HG03565 (cell line): Measurements from ENCODE around the gene DNMBP.

Experiments used
- ATAC-seq: cut with Tn5 transposase; IDR thresholded peaks from one replicate; pipeline ENCODE4 v1.9.1; 2021; ENCODE audit warnings: mild to moderate bottlenecking, moderate library complexity; ENCODE audit not compliant: unreplicated experiment

DNMBP gene

DNA sequence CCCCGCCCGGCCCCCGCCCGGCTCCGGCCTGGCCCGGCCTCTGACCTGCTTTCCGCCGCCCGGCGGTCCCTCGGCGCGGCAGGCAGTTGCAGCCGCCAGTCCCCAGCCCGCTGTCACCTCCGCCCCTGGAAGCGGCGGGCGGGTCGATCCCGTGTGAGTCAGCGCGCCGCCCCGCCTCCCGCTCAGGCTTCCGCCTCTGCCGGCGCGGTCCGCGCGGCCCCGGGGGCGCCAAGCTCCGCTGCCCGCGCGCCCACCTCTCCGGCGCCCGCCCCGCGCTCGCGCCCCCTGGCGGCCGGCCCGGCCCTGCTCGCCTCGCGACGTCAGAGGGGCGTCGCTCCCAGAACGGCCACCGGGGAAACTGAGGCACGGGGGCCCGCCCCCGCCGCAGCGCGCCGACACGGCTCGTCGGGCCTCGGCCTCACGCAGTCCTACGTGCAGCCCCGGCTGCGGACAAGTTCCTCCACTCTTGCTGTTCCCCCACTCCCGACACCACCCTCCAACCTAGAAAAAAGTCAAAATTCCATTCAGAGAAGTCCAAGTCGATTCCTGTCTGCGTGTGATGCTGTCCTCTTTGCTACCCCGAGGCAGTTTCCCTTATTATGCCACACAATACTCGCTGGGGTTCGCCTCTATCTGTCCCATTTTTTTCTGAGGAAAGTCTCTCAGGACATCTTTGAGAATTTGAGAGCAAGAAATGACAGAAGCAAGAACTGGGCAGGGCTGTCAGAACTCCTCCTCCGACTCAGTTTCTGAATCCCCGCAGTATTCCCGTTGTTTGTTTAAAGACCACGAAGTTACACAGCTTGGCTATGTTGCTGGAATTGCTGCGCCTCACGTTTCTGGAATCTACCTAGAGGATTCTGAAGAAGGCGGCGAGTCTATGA is at the start of gene DNMBP:
Gene DNMBP, minus strand, starts transcription at position 155 of the 884 bp plus-strand sequence. CDS start 37,823 bp downstream, outside the sequence.
- peak; percentile 57 for ATAC-seq

GRCh38 chr10:100057948-100058347 is 48.2 kb upstream of the DNMBP start:
- no peak for ATAC-seq

- ATAC-seq: no peak
These were observed 44.1 kb upstream of the DNMBP start for GRCh38 chr10:100053686-100054460.

GRCh38 chr10:100046021-100046486 is 36.3 kb upstream of the DNMBP start:
- no peak for ATAC-seq

- no peak for ATAC-seq
These were observed 35.8 kb upstream of the DNMBP start for GRCh38 chr10:100045592-100045991.

DNA sequence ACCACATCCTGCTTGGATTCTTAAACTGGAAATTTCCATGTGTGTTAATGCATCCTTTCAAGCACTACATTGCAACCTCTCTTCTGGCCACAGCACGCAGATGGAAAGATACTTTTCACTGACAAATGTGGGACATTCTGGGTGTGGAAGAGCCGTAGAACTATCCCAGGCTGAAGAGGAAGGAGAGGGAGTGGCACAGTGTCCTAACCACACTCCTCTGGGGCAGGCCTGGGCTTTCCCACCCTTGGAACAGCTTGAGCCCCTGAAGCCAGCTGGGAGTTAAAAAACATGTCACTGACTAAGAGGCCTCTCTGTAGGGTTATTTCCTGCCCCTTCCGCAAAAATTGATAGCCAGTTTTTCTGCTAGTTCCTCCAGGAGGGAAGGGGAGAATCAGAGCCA is 34.0 kb upstream of the DNMBP start:
- no peak for ATAC-seq

DNA sequence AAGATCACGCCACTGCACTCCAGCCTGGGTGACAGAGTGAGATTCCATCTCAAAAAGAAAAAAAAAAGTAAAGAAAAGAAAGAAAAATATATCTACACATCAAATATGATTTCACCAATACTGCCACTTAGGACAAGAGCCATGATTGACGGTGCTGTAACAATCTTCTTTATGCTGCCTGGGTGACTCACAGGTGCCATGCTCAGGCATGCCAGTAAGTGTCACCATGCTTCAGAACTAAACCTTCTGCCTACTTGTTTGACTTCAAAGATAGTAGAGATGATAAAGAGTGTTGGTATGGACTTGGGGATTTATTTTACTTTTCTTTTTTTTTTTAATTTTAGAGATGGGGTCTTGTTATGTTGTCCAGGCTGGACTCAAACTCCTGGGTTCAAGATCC is 33.6 kb upstream of the DNMBP start:
- ATAC-seq: no peak

DNA sequence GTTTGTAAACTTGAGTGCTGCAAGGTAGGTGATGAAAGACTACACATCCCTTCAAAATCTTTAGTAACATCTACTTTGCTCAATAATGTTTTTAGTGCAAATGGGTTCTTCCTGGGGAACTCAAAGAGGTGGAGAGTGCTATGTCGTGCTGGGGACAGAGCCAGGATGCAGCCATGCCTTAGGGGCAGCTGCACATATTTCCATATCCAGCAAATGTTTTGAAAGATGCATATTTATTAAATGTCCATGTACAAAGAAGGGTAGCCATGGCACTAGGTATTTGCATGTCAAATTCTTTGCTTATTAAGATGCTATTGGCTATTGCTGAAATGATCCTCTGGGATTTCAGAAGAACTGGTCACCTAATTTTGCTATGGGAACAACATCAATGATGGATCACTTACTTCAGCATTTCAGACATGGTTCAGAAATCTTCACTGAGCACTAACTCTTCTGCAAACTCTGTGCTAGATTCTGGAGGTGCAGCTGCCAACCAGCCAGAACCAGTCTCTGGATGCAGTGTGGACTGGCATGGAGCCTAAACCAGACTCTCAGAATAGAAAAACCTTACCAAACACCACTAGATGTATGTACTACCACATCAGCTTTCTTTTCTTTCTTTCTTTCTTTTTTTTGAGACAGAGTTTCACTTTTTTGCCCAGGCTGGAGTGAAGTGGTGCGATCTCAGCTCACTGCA is 31.7 kb upstream of the DNMBP start:
- no peak for ATAC-seq

GRCh38 chr10:100038561-100039071 is 28.9 kb upstream of the DNMBP start:
- ATAC-seq: no peak

- ATAC-seq: no peak
These were observed 28.1 kb upstream of the DNMBP start for GRCh38 chr10:100037758-100038315.

DNA sequence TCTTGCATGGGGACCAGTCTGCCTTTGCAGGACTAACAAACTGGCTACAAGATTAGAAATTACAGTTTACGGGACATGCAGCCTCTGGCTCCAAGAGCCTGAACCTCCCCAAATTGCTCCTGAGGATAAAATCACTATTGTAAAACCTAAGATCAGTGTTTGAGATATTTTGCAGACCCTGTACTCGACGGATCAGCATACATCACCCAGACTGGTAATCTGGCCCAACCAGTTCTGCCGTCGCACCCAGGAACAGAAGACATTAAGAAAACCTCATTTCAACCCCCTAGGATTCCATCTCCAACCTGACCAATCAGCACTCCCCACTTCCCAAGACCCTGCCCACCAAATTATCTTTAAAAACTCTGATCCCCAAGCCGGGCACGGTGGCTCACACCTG is 27.1 kb upstream of the DNMBP start:
- no peak for ATAC-seq

GRCh38 chr10:100033766-100034418 is 24.1 kb upstream of the DNMBP start:
- ATAC-seq: no peak

DNA sequence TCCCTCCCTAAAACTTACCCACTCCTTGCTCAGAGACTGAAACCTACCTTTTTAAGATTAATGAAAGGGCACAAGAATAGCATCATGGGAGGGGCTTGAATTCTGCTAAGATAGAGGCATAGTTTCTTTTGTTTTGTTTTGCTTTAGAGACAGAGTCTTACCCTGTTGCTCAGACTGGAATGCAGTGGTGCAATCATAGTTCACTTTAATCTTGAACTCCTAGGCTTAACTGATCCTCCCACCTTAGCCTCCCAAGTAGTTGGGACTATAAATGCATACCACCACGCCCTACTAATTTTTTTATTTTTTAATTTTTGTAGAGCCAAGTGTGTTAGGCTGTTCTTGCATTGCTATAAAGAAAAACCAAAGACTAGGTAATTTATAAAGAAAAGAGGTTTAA is 17.7 kb upstream of the DNMBP start:
- no peak for ATAC-seq

- ATAC-seq: no peak
These were observed 15.8 kb upstream of the DNMBP start for GRCh38 chr10:100025576-100025975.

DNA sequence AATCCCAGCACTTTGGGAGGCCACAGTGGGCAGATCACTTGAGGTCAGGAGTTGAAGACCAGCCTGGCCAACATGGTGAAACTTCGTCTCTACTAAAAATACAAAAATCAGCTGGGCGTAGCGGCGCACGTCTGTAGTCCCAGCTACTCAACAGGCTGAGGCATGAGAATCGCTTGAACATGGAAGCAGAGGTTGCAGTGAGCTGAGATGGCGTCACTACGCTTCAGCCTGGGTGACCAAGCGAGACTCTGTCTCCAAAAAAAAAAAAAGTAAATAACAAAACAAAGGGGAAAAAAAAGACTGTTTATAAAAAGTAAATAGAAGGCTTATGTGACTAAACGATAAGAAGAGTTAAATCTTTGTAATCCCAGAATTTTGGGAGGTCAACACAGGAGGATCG is 15.0 kb upstream of the DNMBP start:
- ATAC-seq: no peak

- no peak for ATAC-seq
These were observed 12.7 kb upstream of the DNMBP start for GRCh38 chr10:100022403-100022802.

DNA sequence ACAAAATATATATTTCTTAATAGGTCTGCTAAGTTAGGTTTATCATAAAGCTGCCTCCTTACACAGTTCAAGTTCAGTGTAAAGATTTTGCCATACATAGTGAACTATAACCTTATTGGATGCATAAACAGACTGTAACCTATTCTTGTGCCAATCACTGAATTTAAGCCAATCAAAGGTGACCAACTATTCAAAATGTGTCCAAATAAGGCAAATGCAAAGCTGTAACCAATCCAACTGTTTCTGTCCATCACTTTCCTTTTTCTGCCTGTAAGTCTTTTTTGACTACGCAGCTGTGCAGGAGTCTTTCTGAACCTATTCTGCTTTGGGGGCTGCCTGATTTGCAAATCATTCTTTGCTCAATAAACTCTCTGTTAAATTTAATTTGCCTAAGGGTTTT is 11.6 kb upstream of the DNMBP start:
- ATAC-seq: no peak

DNA sequence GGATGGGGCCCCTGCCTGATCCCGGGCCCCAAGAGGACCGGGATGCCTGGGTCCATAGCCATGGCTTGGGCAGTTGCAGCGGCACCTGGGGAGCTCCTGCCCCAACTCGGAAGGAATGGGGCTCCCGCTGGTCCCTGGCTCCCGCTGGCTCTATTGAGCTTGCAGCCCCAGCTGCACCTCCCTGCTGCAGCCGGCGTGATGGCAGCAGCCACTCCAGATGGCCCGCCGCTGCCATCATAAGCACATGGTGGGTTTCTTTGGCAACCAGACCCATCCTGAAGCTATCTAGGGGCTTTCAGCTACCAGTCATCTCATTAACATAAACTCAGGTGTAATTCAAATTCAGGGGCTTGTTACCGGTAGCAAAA is 11.1 kb upstream of the DNMBP start:
- ATAC-seq: no peak

- ATAC-seq: peak; percentile 65
These were observed 10.6 kb upstream of the DNMBP start for GRCh38 chr10:100020142-100020885.

DNA sequence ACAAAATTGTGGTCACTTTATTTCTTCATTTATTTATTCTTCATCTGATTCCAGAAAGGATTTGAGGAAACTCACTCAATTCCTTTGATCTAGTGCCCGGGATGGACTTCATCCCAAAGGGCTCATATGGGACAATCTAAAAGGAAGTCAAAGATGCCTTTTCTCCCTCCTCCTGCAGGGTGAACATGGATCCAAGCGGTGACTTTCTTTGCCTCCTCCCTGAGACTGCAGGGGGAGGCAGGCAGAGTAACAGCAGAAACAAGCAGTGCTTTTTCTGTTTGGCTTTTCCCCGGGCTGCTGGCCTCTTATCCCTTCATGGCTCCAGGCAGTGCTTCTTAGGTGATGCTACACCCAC is 10.0 kb upstream of the DNMBP start:
- ATAC-seq: no peak
